NT2/D1 (cell line): ENCODE results near the gene DNAL4.

Source experiments
- DNase-seq: peaks from one replicate; pipeline ENCODE4 v3.0.0-alpha.2; 2011; ENCODE audit warnings: low read depth, low spot score
- H3K27me3 ChIP-seq: 2 replicates; pipeline ENCODE4 v1.6.0; 2011; ENCODE audit warnings: mild to moderate bottlenecking; ENCODE audit not compliant: insufficient read length, insufficient read depth
- H3K36me3 ChIP-seq: 2 replicates; pipeline ENCODE4 v1.6.1; 2011; ENCODE audit warnings: mild to moderate bottlenecking, low read length, mixed read lengths; ENCODE audit not compliant: insufficient read depth, insufficient read length
- H3K4me1 ChIP-seq: 2 replicates; pipeline ENCODE4 v1.5.1; 2011; ENCODE audit not compliant: insufficient read depth, insufficient read length
- H3K4me3 ChIP-seq: 2 replicates; pipeline ENCODE4 v1.5.1; 2011; ENCODE audit warnings: low read depth; ENCODE audit not compliant: insufficient read length
- H3K9ac ChIP-seq: 2 replicates; pipeline ENCODE4 v1.6.0; 2011; ENCODE audit warnings: low read depth; ENCODE audit not compliant: insufficient read length
- H3K9me3 ChIP-seq: 2 replicates; pipeline ENCODE4 v1.5.1; 2011; ENCODE audit warnings: mild to moderate bottlenecking, low read length; ENCODE audit not compliant: insufficient read depth
- SUZ12 ChIP-seq: IDR thresholded peaks from 2 replicates; pipeline ENCODE4 v1.6.1; 2011; ENCODE audit not compliant: insufficient read length, insufficient read depth; ENCODE audit errors: extremely low read depth
- YY1 ChIP-seq: IDR thresholded peaks from 2 replicates; pipeline ENCODE4 v1.6.1; 2011; ENCODE audit not compliant: insufficient read length, insufficient read depth
- ZNF274 ChIP-seq: IDR thresholded peaks from 2 replicates; pipeline ENCODE4 v1.6.1; 2011; ENCODE audit warnings: mild to moderate bottlenecking, low read depth, low read length

The DNAL4 gene

GRCh38 chr22:38775656-38776055 is 18.3 kb downstream of the DNAL4 start:
- H3K27me3 ChIP-seq: no peaks in the 10 kb centered on the region
- DNase-seq: no peak
- TF ChIP-seq YY1: no peak
- TF ChIP-seq ZNF274: no peak
- TF ChIP-seq SUZ12: no peak
- H3K9ac ChIP-seq: no peak overlapping the region
- peaks cover 13% of the 10 kb centered on the region for H3K4me1 ChIP-seq
- no peaks in the 10 kb centered on the region for H3K9me3 ChIP-seq
- H3K36me3 ChIP-seq: peaks cover 14% of the 10 kb centered on the region
- H3K4me3 ChIP-seq: no peak overlapping the region

DNA sequence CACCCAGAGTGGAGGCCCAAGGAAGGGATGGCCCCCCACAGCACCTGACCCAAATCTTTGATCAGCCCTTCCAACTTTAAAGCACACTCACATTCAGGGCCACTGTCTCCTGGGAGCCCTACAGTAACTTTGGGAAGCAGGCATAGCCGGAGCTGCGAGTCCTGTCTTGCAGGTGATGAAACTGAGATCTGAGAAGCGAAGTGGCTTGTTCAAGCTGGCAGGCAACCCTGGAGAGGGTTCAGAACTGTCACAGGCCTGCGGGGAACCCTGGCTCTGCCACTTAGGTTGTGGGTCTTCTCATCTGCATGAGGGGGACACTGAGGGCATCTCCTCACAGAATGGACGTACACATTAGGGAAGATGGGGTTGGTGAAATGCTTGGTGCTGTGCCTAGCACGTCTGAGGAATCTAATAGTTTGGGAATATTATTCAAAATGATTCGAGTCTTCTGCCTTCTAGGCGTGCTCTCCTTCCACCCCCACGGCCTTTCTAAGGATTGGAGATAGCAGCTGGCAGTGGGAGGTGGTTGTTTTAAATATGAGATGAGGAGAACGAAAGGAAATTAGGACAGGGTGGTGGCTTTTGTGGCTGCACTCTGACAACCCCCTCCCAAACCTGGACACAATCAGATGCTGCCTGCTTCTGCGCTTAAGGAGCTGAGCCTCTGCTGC is 19.3 kb downstream of the DNAL4 start:
- Histone ChIP-seq H3K9ac (no peak overlapping the region), H3K4me3 (no peak overlapping the region), H3K27me3 (no peaks in the 10 kb centered on the region), H3K4me1 (peaks cover 13% of the 10 kb centered on the region), H3K9me3 (no peaks in the 10 kb centered on the region), H3K36me3 (peaks cover 4% of the 10 kb centered on the region)
- TF ChIP-seq SUZ12: no peak
- no peak for TF ChIP-seq YY1
- TF ChIP-seq ZNF274: no peak
- DNase-seq: no peak

DNA sequence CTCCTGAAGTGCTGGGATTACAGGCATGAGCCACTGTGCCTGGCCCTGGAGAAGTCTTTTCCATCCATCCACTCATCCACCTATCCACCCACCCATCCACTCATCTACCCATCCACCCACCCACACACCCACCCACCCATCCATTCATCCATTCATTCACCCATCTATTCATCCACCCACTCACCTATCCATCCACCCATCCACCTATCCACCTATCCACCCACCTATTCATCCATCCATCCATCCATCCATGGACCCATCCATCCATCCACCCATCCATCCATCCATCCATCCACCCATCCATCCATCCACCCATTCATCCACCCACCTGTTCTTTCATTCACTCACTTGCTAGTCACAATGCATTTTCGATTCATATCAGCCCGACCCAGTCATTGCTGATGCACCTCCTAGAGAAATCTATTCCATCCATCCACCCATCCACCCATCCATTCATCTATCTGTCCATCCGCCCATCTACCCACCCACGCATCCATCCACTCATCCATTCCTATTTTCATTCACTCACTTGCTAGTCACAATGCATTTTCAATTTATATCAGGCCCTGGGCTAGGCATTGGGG is 20.5 kb downstream of the DNAL4 start:
- Histone ChIP-seq H3K4me1 (peaks cover 13% of the 10 kb centered on the region), H3K9me3 (no peaks in the 10 kb centered on the region), H3K27me3 (no peaks in the 10 kb centered on the region), H3K9ac (no peak overlapping the region), H3K36me3 (no peaks in the 10 kb centered on the region), H3K4me3 (no peak overlapping the region)
- no peak for DNase-seq
- TF ChIP-seq ZNF274: no peak
- no peak for TF ChIP-seq SUZ12
- TF ChIP-seq YY1: no peak

DNA sequence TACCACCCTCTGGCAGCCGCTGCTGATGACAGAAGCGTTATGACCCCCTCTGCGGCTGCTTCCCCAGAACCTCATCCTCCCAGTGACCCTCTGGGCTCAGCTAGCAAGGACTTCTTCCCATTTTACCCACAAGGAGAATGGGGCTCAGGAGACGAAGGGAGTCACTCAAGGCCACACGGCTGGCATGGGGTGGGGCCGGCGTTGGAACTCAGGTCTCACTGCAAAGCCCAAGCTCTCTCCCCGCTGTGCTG is 21.4 kb downstream of the DNAL4 start:
- peaks cover 13% of the 10 kb centered on the region for H3K4me1 ChIP-seq
- H3K4me3 ChIP-seq: no peak overlapping the region
- TF ChIP-seq ZNF274 (no peak), YY1 (no peak), SUZ12 (no peak)
- H3K9me3 ChIP-seq: no peaks in the 10 kb centered on the region
- no peaks in the 10 kb centered on the region for H3K27me3 ChIP-seq
- H3K9ac ChIP-seq: no peak overlapping the region
- DNase-seq: no peak
- no peaks in the 10 kb centered on the region for H3K36me3 ChIP-seq

DNA sequence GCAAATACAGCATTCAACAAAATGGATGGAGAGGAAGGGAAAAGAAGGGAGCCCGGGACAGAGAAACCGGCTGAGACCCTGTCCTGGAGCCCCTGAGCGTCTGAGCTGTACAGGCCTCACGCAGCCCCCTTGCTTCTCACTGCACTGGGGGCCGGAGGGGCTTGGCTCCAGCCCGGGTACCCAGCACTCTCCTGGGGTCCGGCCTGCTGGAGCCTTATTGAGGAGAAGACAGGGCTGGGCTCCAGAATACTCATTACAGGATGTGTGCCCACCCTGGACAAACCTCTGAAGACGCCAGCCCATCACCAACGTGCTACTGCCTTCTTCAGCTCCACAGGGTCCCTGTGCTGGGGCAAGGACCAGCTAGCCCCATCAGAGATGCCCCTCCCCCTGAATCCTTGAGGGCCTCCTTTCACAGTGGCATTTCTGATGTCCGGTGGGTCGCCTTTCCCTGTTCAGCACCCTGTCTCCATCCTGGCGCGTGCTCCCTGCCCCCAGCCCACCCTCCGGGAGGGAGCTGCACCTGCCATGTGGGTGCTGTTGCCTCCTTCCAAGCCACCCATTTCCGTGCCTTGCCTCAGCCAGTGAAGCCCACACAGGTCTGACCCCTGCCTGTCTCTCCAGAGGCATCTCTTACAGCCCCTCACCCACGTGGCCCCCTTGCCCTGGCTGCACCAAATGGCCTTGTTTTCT is 23.5 kb downstream of the DNAL4 start:
- Histone ChIP-seq H3K27me3 (no peaks in the 10 kb centered on the region), H3K9ac (no peak overlapping the region), H3K36me3 (no peaks in the 10 kb centered on the region), H3K4me1 (peaks cover 12% of the 10 kb centered on the region), H3K9me3 (no peaks in the 10 kb centered on the region), H3K4me3 (no peak overlapping the region)
- DNase-seq: no peak
- TF ChIP-seq ZNF274 (no peak), YY1 (no peak), SUZ12 (no peak)

- H3K36me3 ChIP-seq: no peaks in the 10 kb centered on the region
- no peak overlapping the region for H3K9ac ChIP-seq
- TF ChIP-seq SUZ12 (no peak), ZNF274 (no peak), YY1 (no peak)
- H3K27me3 ChIP-seq: no peaks in the 10 kb centered on the region
- no peaks in the 10 kb centered on the region for H3K9me3 ChIP-seq
- no peak overlapping the region for H3K4me3 ChIP-seq
- DNase-seq: no peak
- H3K4me1 ChIP-seq: peaks cover 8% of the 10 kb centered on the region
Observed at GRCh38 chr22:38768036-38768435, 25.9 kb downstream of the DNAL4 start.

DNA sequence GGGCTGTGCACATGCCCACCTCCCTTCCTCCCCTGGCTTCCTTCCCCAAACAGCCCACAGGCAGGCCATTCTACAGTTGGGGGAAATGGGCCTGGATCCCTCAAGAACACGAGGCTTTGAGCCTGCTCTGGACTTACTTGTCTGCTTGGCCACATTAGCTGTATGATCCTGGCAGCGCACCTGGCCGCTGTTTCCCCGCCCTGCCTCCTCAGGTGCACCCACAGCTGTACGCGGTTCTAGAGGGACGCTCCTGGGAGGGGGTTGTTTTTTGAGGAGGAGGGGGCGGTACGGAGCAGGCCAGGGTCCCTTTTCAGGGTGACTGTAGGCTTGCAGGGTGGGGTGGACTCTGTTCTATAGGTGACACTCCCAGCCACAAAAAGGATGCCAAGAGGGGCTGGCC is 26.6 kb downstream of the DNAL4 start:
- no peaks in the 10 kb centered on the region for H3K9me3 ChIP-seq
- peaks cover 8% of the 10 kb centered on the region for H3K4me1 ChIP-seq
- H3K4me3 ChIP-seq: no peak overlapping the region
- H3K27me3 ChIP-seq: no peaks in the 10 kb centered on the region
- H3K36me3 ChIP-seq: no peaks in the 10 kb centered on the region
- DNase-seq: no peak
- H3K9ac ChIP-seq: no peak overlapping the region
- TF ChIP-seq YY1: no peak
- no peak for TF ChIP-seq SUZ12
- no peak for TF ChIP-seq ZNF274
